Lower leg skin (tissue), 4 donors: ENCODE measurements around the gene RNMT. TPM values are rescaled to one million over a fixed set of nuclear protein-coding genes. Genes with fewer than 3 reads are reported as not detected.

Experiments
- DNase-seq, 2 donors: peaks; one replicate each; pipeline ENCODE4 v3.0.0-alpha.2; 2019; ENCODE audit warnings: low spot score in 2 of 2
- H3K4me3 ChIP-seq: fragments of 200-600 bp; sonication (generic); 2 replicates; pipeline ENCODE4 v1.5.1; 2017; ENCODE audit warnings: mild to moderate bottlenecking, low read depth; ENCODE audit not compliant: poor library complexity, severe bottlenecking
- POLR2A ChIP-seq, 2 donors: fragments of 450-650 bp; IDR thresholded peaks; one replicate each; pipeline ENCODE4 v1.6.1; 2016 to 2017; ENCODE audit warnings: antibody characterized with exemption in 2 of 2, mild to moderate bottlenecking in 1 of 2, moderate library complexity in 1 of 2
- WGBS, 2 donors: methylation state at CpG; one replicate each; pipeline ENCODE4 v1.1.5; 2018; 5-methylcytosine and 5-hydroxymethylcytosine counted together
- intact Hi-C: fragments of 100-400 bp; cut with DNase I; formaldehyde crosslinking; loops from one replicate; pipeline ENCODE4 v1.15.0; 2023; ENCODE audit warnings: low total_unique reads
- total RNA-seq, 4 donors: library from RNA; depleted of rRNA; stranded (reverse); fragments of >200 nt; gene quantifications; one replicate each; pipeline ENCODE4 v1.1.0, GENCODE V29; 2016
- TF ChIP-seq, protein P1 (sequence below), 3 donors: fragments of 450-650 bp; IDR thresholded peaks; one replicate each; pipeline ENCODE4 v1.5.1; 2016; ENCODE audit warnings: antibody characterized with exemption in 3 of 3, mild to moderate bottlenecking in 3 of 3, moderate library complexity in 2 of 3

RNMT gene
- total RNA-seq, 4 donors from 2014 or later: 19.3 to 24.2 (median 21.6) TPM

DNA sequence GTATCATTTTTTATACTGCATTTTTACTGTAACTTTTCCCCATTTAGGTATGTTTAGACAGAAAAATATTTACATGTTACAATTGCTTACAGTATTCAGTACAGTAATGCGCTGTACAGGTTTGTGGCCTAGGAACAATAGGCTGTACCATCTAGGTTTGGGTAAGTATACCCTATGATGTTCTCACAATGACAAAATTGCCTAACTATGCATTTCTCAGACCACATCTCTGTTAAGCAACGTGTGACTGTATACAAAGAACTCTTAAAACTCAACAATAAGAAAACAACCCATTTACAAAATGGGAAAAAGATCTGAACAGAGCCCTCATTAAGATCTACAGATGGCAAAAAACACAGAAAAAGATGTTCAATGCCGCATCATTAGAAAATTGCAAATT is 29.5 kb upstream of the RNMT start:
- intact Hi-C loops: no loop called here
- no peak overlapping the region for H3K4me3 ChIP-seq
- no peak for TF ChIP-seq POLR2A (IDR thresholded peaks at IDR 0.05)
- TF ChIP-seq, protein P1, sequence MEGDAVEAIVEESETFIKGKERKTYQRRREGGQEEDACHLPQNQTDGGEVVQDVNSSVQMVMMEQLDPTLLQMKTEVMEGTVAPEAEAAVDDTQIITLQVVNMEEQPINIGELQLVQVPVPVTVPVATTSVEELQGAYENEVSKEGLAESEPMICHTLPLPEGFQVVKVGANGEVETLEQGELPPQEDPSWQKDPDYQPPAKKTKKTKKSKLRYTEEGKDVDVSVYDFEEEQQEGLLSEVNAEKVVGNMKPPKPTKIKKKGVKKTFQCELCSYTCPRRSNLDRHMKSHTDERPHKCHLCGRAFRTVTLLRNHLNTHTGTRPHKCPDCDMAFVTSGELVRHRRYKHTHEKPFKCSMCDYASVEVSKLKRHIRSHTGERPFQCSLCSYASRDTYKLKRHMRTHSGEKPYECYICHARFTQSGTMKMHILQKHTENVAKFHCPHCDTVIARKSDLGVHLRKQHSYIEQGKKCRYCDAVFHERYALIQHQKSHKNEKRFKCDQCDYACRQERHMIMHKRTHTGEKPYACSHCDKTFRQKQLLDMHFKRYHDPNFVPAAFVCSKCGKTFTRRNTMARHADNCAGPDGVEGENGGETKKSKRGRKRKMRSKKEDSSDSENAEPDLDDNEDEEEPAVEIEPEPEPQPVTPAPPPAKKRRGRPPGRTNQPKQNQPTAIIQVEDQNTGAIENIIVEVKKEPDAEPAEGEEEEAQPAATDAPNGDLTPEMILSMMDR (IDR thresholded peaks at IDR 0.05): no peak
- DNase-seq: no peak
- WGBS, 2 donors: 92% methylated on average over 3 of the region's 3 CpGs

DNA sequence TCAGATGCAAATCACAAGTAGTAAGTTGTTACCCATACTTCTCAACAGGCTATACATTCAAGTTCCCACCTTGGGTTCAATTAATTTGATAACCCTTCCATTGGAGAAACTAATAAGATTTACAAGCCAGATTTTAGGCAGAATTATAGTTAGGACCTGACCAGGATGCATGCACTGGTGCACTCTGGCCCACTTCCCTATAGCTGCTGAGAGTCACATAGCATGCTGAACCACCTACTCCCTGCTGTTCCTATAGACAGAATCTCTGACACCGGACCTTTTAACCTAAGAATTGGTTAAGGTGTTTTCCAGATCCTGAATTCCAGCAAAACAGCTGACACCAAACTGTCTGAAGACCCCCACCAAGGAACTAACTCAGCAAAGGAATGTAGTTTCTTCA is 26.3 kb upstream of the RNMT start:
- intact Hi-C loops: no loop called here
- DNase-seq: no peak
- 92 to 96% methylated on average over 1 of the region's 1 CpG for WGBS, 2 donors
- TF ChIP-seq, protein P1 (IDR thresholded peaks at IDR 0.05): no peak
- TF ChIP-seq POLR2A (IDR thresholded peaks at IDR 0.05): no peak
- H3K4me3 ChIP-seq: no peak overlapping the region

DNA sequence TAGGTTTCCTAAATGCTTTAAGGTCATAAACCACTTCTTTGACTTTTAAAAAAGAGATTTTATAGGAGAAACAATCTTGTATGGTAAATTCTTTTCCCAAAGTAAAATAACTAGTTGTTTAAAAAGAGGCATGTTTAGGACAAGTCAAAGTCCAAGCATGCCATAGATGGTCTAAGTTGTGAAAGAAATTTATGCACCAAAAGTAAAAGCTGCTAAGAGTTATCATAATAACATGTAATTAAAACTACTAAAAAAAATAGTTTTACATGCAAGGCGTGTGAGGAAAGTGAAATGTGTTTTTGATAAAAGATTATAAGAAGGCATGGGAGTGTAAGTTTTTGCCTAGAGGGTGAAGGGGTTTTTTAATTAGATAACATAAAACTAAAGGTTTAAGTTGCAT is 22.6 kb upstream of the RNMT start:
- intact Hi-C loops: no loop called here
- 78 to 90% methylated on average over 1 of the region's 1 CpG for WGBS, 2 donors
- no peak for DNase-seq
- TF ChIP-seq, protein P1 (IDR thresholded peaks at IDR 0.05): no peak
- no peak for TF ChIP-seq POLR2A (IDR thresholded peaks at IDR 0.05)
- no peak overlapping the region for H3K4me3 ChIP-seq

DNA sequence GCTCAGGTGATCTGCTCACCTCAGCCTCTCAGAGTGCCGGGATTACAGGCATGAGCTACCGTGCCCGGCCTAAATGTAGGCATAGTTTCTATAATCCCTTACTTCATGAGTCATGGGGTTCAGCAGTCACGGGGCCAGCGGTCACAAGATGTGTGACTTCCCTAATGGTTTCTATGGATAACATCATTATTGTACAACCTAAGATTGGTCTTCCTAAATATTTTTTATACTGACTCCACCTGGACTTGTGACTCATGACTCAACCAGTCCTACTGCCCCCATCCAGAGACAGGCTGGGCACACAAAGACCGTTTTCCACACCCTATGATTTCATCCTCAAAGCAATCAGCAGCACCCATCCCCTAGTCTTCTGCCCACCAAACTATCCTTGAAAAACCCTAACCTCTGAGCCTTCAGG is 16.1 kb upstream of the RNMT start:
- no peak overlapping the region for H3K4me3 ChIP-seq
- intact Hi-C loops: no loop called here
- WGBS, 2 donors: 78 to 91% methylated on average over 6 of the region's 6 CpGs
- TF ChIP-seq POLR2A (IDR thresholded peaks at IDR 0.05): no peak
- TF ChIP-seq, protein P1 (IDR thresholded peaks at IDR 0.05): no peak
- no peak for DNase-seq

GRCh38 chr18:13712400-13713131 is 13.9 kb upstream of the RNMT start:
- 87 to 94% methylated on average over 8 of the region's 8 CpGs for WGBS, 2 donors
- intact Hi-C loops: no loop called here
- no peak for TF ChIP-seq POLR2A (IDR thresholded peaks at IDR 0.05)
- TF ChIP-seq, protein P1 (IDR thresholded peaks at IDR 0.05): no peak
- no peak for DNase-seq
- H3K4me3 ChIP-seq: no peak overlapping the region
